HepG2 (cell line): ENCODE results near the gene UBXN6. TPM values are rescaled to one million over a fixed set of nuclear protein-coding genes. Genes with fewer than 3 reads are reported as not detected.

Experiments
- ATAC-seq: fragments of 200-7000 bp; cut with Tn5 transposase; 3 replicates; pipeline ENCODE4 v1.9.1; 2020; ENCODE audit warnings: mild to moderate bottlenecking, moderate library complexity
- BruUV-seq: library from RNA; stranded (reverse); fragments of 400-500 nt; replicated peaks from 2 replicates; lab custom pipeline; 2021; lab: Mats Ljungman, UMichigan
- CTCF ChIA-PET: fragments of 300-600 bp; formaldehyde crosslinking; extraction: SDS; loops from one replicate; lab custom pipeline; 2021; ENCODE audit warnings: low total read pairs, inconsistent platforms, low intra/inter-chr PET ratio; lab: Yijun Ruan, JAX
- POLR2A ChIA-PET: fragments of 350-600 bp; sonication (Branson Sonifier 250); formaldehyde crosslinking; loops from one replicate; lab custom pipeline; 2020; ENCODE audit warnings: antibody characterized with exemption, inconsistent platforms; lab: Yijun Ruan, JAX
- DNase-seq: peaks from one replicate; pipeline ENCODE4 v3.0.0-alpha.2; 2015; ENCODE audit warnings: low spot score
- FAIRE-seq: peaks from 3 replicates; lab custom pipeline; 2011; peaks lifted over from hg19 to GRCh38; lab: Jason Lieb, UNC
- H2AFZ ChIP-seq: one replicate; pipeline ENCODE4 v1.6.1; 2011; ENCODE audit warnings: low read length, inconsistent platforms
- H3K27ac ChIP-seq: fragments of 300-600 bp; 3 replicates; pipeline ENCODE4 v1.8.0; 2011; ENCODE audit warnings: mixed run types, mild to moderate bottlenecking, mixed read lengths, low read length, inconsistent platforms; ENCODE audit not compliant: insufficient read depth; ENCODE audit errors: extremely low read length
- H3K27me3 ChIP-seq, 2 experiments: fragments of 200-600 bp in 1 of 2; 2 replicates in 1 of 2; 3 replicates in 1 of 2; pipeline versions ENCODE4 v1.6.0 to v1.8.0; 2011; ENCODE audit warnings: low read length in 2 of 2, mild to moderate bottlenecking in 2 of 2, moderate library complexity in 2 of 2, inconsistent platforms in 1 of 2; ENCODE audit not compliant: insufficient read depth in 2 of 2, control insufficient read depth in 1 of 2
- H3K36me3 ChIP-seq, 2 experiments: fragments of 200-600 bp in 1 of 2; replicated peaks in 1 of 2; 2 replicates in 1 of 2; 3 replicates in 1 of 2; pipeline versions ENCODE4 v1.5.1 to v1.8.0; 2011; ENCODE audit warnings: low read length in 2 of 2, inconsistent platforms in 1 of 2; ENCODE audit not compliant: insufficient read depth in 2 of 2, control insufficient read depth in 1 of 2
- H3K4me1 ChIP-seq: 2 replicates; pipeline ENCODE4 v1.5.1; 2012; ENCODE audit warnings: low read length, inconsistent platforms; ENCODE audit not compliant: insufficient read depth
- H3K4me2 ChIP-seq: 2 replicates; pipeline ENCODE4 v1.6.0; 2011; ENCODE audit warnings: low read depth, low read length, inconsistent platforms
- H3K4me3 ChIP-seq, 3 experiments: fragments of 200-600 bp in 1 of 3; sonication (generic), shearing (Covaris generic) in 1 of 3; replicated peaks in 1 of 3; 2 replicates each; pipeline ENCODE4 v1.5.1; 2011 to 2016; ENCODE audit warnings: low read length in 3 of 3, inconsistent platforms in 2 of 3, low read depth in 2 of 3, mild to moderate bottlenecking in 2 of 3, control low read depth in 1 of 3, mixed read lengths in 1 of 3; ENCODE audit not compliant: insufficient read depth in 1 of 3
- H3K79me2 ChIP-seq: one replicate; pipeline ENCODE4 v1.6.1; 2011; ENCODE audit warnings: low read length, inconsistent platforms; ENCODE audit not compliant: insufficient read depth
- H3K9ac ChIP-seq: 2 replicates; pipeline ENCODE4 v1.6.0; 2011; ENCODE audit warnings: mild to moderate bottlenecking, low read depth, low read length, inconsistent platforms; ENCODE audit not compliant: insufficient read depth
- H3K9me3 ChIP-seq: 2 replicates; pipeline ENCODE4 v1.5.1; 2012; ENCODE audit warnings: mild to moderate bottlenecking, low read length
- H4K20me1 ChIP-seq: 2 replicates; pipeline ENCODE4 v1.6.0; 2011; ENCODE audit warnings: inconsistent platforms, mild to moderate bottlenecking, low read length, moderate library complexity; ENCODE audit not compliant: insufficient read depth
- AGO2 ChIP-seq: fragments of 200-400 bp; formaldehyde crosslinking; optimal IDR thresholded peaks from 2 replicates; pipeline ENCODE3; 2017; ENCODE audit warnings: mild to moderate bottlenecking, low read depth, low read length, moderate library complexity
- CEBPG ChIP-seq: IDR thresholded peaks from 2 replicates; pipeline ENCODE4 v1.6.1; 2016
- FLYWCH1 ChIP-seq: sonication (generic); formaldehyde crosslinking; IDR thresholded peaks from 2 replicates; pipeline ENCODE4 v1.8.1; 2023; ENCODE audit warnings: mild to moderate bottlenecking, missing genetic modification reagents
- MATR3 ChIP-seq: sonication (generic); formaldehyde crosslinking; IDR thresholded peaks from 2 replicates; pipeline ENCODE4 v1.4.0; 2020; ENCODE audit warnings: missing genetic modification reagents
- RELA ChIP-seq: sonication (generic); formaldehyde crosslinking; IDR thresholded peaks from 2 replicates; pipeline ENCODE4 v1.4.0; 2020; ENCODE audit warnings: missing genetic modification reagents
- TFAP4 ChIP-seq: sonication (generic); IDR thresholded peaks from 2 replicates; pipeline ENCODE4 v1.6.1; 2016; ENCODE audit warnings: low read depth, borderline replicate concordance
- ZBTB38 ChIP-seq: sonication (generic); formaldehyde crosslinking; IDR thresholded peaks from 2 replicates; pipeline ENCODE4 v1.5.1; 2020; ENCODE audit warnings: mild to moderate bottlenecking, missing genetic modification reagents
- ZEB1 ChIP-seq: IDR thresholded peaks from 2 replicates; pipeline ENCODE4 v1.6.1; 2012; ENCODE audit warnings: mild to moderate bottlenecking, low read depth, inconsistent platforms; ENCODE audit not compliant: insufficient replicate concordance
- ZNF292 ChIP-seq: sonication (generic); formaldehyde crosslinking; IDR thresholded peaks from 2 replicates; pipeline ENCODE4 v1.8.1; 2022; ENCODE audit warnings: mild to moderate bottlenecking, low read depth, missing genetic modification reagents, borderline replicate concordance
- ZNF768 ChIP-seq: sonication (generic); formaldehyde crosslinking; IDR thresholded peaks from 2 replicates; pipeline ENCODE4 v1.4.0; 2020; ENCODE audit warnings: missing genetic modification reagents
- WGBS: methylation state at CpG from one replicate; pipeline ENCODE4 v1.1.6; 2017; ENCODE audit warnings: low lambda C conversion rate; 5-methylcytosine and 5-hydroxymethylcytosine counted together
- in situ Hi-C: cut with HindIII; loops from 2 replicates; pipeline ENCODE4 v1.10.0; 2017; ENCODE audit warnings: low pct_unique_long_range_greater_than_20kb; ENCODE audit not compliant: extremely low pct_ligation_motif_present
- intact Hi-C: fragments of 100-400 bp; cut with micrococcal nuclease; formaldehyde crosslinking; loops from one replicate; pipeline ENCODE4 v1.10.0; 2022; ENCODE audit not compliant: unreplicated experiment
- polyA plus RNA-seq, 8 experiments: library from polyadenylated mRNA; depleted of rRNA in 3 of 8; stranded (reverse) in 7 of 8; unstranded in 1 of 8; fragments of >200 nt; fragmentation: Illumina TruSeq in 4 of 8; extraction: Trizol in 4 of 8; gene quantifications; 2 replicates each; pipeline versions ENCODE4 v1.2.1 to v1.2.3, GENCODE V29; 2011 to 2016; ENCODE audit warnings: low read depth in 4 of 8, missing spikeins in 1 of 8, mixed read lengths in 1 of 8; ENCODE audit not compliant: insufficient read depth in 1 of 8
- total RNA-seq, 5 experiments: library from RNA; depleted of rRNA; stranded (reverse); fragments of >200 nt; fragmentation: Illumina TruSeq; extraction: Trizol; gene quantifications; 2 replicates each; pipeline ENCODE4 v1.2.3, GENCODE V29; 2016; ENCODE audit warnings: low read depth in 1 of 5

Gene UBXN6
- total and polyA plus RNA-seq, 2 of the 13 experiments (the other 11 are each of a cell fraction or from before 2014, with no cell fraction given), result 34.9 to 35.5 TPM

DNA sequence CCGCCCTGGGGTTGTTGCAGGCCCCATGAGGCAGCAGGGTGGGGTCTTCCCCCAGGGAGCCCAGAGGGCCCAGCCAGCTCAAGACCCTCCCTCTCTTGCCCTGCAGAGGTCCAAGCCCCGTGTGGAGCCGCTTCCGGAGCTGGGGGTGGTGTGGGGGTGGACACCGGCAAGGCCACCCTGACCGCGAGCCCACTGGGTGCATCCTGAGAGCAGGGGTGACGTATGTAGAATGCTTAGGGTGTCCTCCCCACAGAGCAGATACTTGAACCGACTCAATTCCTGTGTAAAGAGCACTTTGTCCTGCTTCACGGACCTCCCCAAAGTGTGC is 14.8 kb downstream of the UBXN6 start:
- no TSS peak for BruUV-seq
- Histone ChIP-seq H3K27ac (no peak overlapping the region), H3K79me2 (no peaks in the 10 kb centered on the region), H3K4me2 (no peak overlapping the region), H4K20me1 (no peaks in the 10 kb centered on the region), H3K27me3 (no peaks in the 10 kb centered on the region), H2AFZ (no peak overlapping the region), H3K9me3 (no peaks in the 10 kb centered on the region), H3K4me3 (no peak overlapping the region), H3K36me3 (peaks cover 15 to 41% of the 10 kb centered on the region in 2 experiments; a peak in 4 of 5 replicates)
- 96% methylated on average over 5 of the region's 10 CpGs for WGBS
- FAIRE-seq, result no peak
- POLR2A ChIA-PET, result no interaction called here
- intact Hi-C loops, result no loop called here
- no peak for TF ChIP-seq ZEB1
- TF ChIP-seq ZBTB38, result no peak
- no peak for TF ChIP-seq FLYWCH1 (CRISPR knock-in tag)
- no peak for TF ChIP-seq RELA
- TF ChIP-seq CEBPG (CRISPR knock-in tag), result no peak
- no peak for TF ChIP-seq ZNF292 (CRISPR knock-in tag)
- no peak for TF ChIP-seq TFAP4
- TF ChIP-seq, all 625 proteins: peak for 0
- DNase-seq (no peak), ATAC-seq (no peak)
- in situ Hi-C loops, result no loop called here
- no peak overlapping the region for H3K9ac ChIP-seq
- H3K4me1 ChIP-seq, result no peaks in the 10 kb centered on the region
- CTCF ChIA-PET, result no interaction called here

DNA sequence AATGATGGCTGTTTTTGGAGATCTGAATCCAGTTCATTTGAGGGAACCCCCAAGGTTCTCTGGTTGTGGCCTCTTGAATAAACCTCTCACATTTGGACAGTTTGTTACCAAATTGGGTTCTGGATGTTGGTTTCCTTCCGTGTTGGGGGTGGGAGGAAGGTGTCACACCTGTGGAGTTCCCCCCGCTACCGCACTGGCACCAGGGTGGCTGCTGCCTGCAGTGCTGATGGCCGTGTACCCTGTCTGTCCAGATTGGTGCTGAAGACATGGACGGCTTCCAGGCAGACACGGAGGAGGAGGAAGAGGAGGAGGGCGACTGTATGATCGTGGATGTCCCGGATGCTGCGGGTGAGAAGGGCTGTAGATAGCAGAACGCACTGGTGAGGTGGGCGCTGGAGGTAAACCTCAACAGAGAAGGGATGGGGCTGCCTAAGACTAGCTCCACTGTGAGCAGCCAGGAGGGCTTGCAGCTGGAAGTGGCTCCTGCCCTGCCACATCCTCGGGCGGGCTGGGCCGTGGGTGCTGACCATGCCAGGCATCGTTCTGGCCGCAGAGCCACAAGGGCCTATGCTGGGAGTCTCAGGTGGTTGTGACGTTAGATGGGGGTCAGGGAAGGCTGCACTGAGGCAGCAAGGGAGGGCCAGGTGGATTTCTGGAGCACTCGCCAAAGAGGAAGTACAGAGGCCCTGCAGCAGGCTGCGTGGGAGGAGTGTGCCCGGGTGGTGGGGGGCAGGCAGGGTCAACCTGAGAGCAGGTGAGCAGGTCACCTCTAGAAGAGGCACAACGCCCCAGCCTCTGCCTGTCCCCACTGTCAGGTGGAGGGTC is 15.4 kb downstream of the UBXN6 start:
- Histone ChIP-seq H3K4me1 (no peaks in the 10 kb centered on the region), H3K36me3 (peaks cover 9 to 38% of the 10 kb centered on the region in 2 experiments; a peak in 4 of 5 replicates), H3K27ac (no peak overlapping the region), H3K9me3 (no peaks in the 10 kb centered on the region), H3K9ac (no peak overlapping the region), H4K20me1 (no peaks in the 10 kb centered on the region), H3K27me3 (no peaks in the 10 kb centered on the region), H3K4me3 (no peak overlapping the region), H3K79me2 (no peaks in the 10 kb centered on the region), H2AFZ (no peak overlapping the region), H3K4me2 (no peak overlapping the region)
- peak; percentile 68 for TF ChIP-seq AGO2
- no peak for TF ChIP-seq MATR3
- peak; percentile 24; the same call in 1 of the 2 replicates for TF ChIP-seq ZNF768 (CRISPR knock-in tag)
- in situ Hi-C loops (no loop called here), intact Hi-C loops (no loop called here)
- POLR2A ChIA-PET, result no interaction called here
- ATAC-seq (no peak), DNase-seq (no peak), FAIRE-seq (no peak)
- no TSS peak for BruUV-seq
- CTCF ChIA-PET, result no interaction called here
- 93% methylated on average over 21 of the region's 22 CpGs for WGBS
